Testis (tissue), 2 donors: Measurements from ENCODE around the gene FGA.

Experiments
- POLR2A ChIP-seq: fragments of 450-650 bp; IDR thresholded peaks from one replicate; pipeline ENCODE4 v1.6.1; 2017; ENCODE audit warnings: antibody characterized with exemption, mild to moderate bottlenecking, moderate library complexity
- TF ChIP-seq, protein P1 (sequence below), 3 experiments: fragments of 450-650 bp in 2 of 3; fragments of 200-600 bp in 1 of 3; sonication (generic) in 1 of 3; IDR thresholded peaks; one replicate each; pipeline ENCODE4 v1.5.1; 2016 to 2019; ENCODE audit warnings: antibody characterized with exemption in 3 of 3, mild to moderate bottlenecking in 2 of 3, moderate library complexity in 1 of 3

DNA sequence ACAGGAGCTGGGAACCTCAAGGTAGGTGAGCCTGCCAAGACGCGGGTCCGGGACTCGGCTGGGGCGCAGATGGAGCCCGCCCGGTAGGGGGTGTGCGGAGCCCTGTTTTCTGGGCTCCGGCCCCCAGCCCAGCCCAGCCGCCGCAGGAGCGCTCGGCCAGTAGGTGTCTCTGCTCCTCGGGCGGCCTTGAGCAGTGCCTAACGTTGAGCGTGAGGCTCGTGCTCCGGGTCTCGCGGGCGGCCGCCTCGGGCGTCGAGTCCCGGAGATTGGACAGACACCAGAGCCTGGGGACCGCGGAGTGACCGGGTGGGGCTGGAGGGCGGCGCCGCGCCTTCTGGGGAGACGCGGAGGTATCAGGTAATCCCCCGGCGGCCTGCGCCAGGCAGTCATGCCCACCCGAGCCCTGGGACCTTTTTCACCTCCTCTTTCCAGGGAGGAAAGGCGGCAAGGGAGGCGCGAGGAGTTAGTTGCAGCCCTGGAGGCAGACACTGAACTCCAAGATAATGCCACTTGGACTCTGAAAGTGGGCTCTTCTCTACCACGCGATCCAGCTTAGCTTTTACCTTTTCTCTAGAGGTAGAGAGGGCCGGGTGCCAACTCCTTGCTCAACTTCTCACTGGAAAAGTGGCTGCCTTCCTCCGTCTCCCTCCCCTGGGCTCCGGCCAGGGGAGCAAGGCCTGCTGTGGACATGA is 36.4 kb upstream of the FGA start:
- TF ChIP-seq, protein P1, sequence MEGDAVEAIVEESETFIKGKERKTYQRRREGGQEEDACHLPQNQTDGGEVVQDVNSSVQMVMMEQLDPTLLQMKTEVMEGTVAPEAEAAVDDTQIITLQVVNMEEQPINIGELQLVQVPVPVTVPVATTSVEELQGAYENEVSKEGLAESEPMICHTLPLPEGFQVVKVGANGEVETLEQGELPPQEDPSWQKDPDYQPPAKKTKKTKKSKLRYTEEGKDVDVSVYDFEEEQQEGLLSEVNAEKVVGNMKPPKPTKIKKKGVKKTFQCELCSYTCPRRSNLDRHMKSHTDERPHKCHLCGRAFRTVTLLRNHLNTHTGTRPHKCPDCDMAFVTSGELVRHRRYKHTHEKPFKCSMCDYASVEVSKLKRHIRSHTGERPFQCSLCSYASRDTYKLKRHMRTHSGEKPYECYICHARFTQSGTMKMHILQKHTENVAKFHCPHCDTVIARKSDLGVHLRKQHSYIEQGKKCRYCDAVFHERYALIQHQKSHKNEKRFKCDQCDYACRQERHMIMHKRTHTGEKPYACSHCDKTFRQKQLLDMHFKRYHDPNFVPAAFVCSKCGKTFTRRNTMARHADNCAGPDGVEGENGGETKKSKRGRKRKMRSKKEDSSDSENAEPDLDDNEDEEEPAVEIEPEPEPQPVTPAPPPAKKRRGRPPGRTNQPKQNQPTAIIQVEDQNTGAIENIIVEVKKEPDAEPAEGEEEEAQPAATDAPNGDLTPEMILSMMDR (IDR thresholded peaks at IDR 0.05), result peak; percentile 27 to 48 (median 37)
- no peak for TF ChIP-seq POLR2A
